GM18907 (cell line): Measurements from ENCODE around the gene MYO1D.
"Not testable (repeated sequence)": the region's sequence is repeated elsewhere in the genome, so short reads cannot be mapped to it uniquely, and the experiment has no call there.

Experiments
- ATAC-seq: cut with Tn5 transposase; IDR thresholded peaks from one replicate; pipeline ENCODE4 v1.9.1; 2021; ENCODE audit warnings: mild to moderate bottlenecking, moderate library complexity; ENCODE audit not compliant: unreplicated experiment

MYO1D gene

GRCh38 chr17:32481193-32481592, 395.7 kb downstream of the MYO1D start:
- no peak for ATAC-seq

- no peak for ATAC-seq
These were observed 397.8 kb downstream of the MYO1D start for GRCh38 chr17:32479074-32479617.

GRCh38 chr17:32477220-32477619, 399.7 kb downstream of the MYO1D start:
- ATAC-seq: no peak

- ATAC-seq: no peak
These were observed 401.7 kb downstream of the MYO1D start for GRCh38 chr17:32475258-32475657.

GRCh38 chr17:32471652-32472051, 405.3 kb downstream of the MYO1D start:
- ATAC-seq: no peak

- ATAC-seq: no peak
These were observed 406.3 kb downstream of the MYO1D start for GRCh38 chr17:32470405-32471167.

GRCh38 chr17:32467949-32468348, 409.0 kb downstream of the MYO1D start:
- no peak for ATAC-seq

- ATAC-seq: no peak
These were observed 412.6 kb downstream of the MYO1D start for GRCh38 chr17:32464374-32464773.

- ATAC-seq: no peak
These were observed 413.6 kb downstream of the MYO1D start for GRCh38 chr17:32463304-32463703.

- ATAC-seq: no peak
These were observed 414.9 kb downstream of the MYO1D start for GRCh38 chr17:32461853-32462617.

- no peak for ATAC-seq
These were observed 415.4 kb downstream of the MYO1D start for GRCh38 chr17:32461498-32461852.

- no peak for ATAC-seq
These were observed 416.9 kb downstream of the MYO1D start for GRCh38 chr17:32460054-32460453.

GRCh38 chr17:32458371-32458770, 418.6 kb downstream of the MYO1D start:
- no peak for ATAC-seq

GRCh38 chr17:32453370-32453769, 423.6 kb downstream of the MYO1D start:
- no peak for ATAC-seq

- no peak for ATAC-seq
These were observed 424.6 kb downstream of the MYO1D start for GRCh38 chr17:32452281-32452680.

GRCh38 chr17:32451879-32452278, 425.0 kb downstream of the MYO1D start:
- no peak for ATAC-seq

GRCh38 chr17:32450379-32450778, 426.5 kb downstream of the MYO1D start:
- not testable (repeated sequence) for ATAC-seq

- no peak for ATAC-seq
These were observed 427.0 kb downstream of the MYO1D start for GRCh38 chr17:32449963-32450362.

- no peak for ATAC-seq
These were observed 430.0 kb downstream of the MYO1D start for GRCh38 chr17:32446949-32447348.

- ATAC-seq: no peak
These were observed 431.0 kb downstream of the MYO1D start for GRCh38 chr17:32445971-32446370.

- ATAC-seq: no peak
These were observed 431.4 kb downstream of the MYO1D start for GRCh38 chr17:32445497-32445896.

- ATAC-seq: peak; percentile 26
These were observed 431.9 kb downstream of the MYO1D start for GRCh38 chr17:32445074-32445415.
